Activated effector memory CD4-positive, alpha-beta T cell treated with Interleukin-2 at 50 U/mL for 16 hours (primary cell): Measurements from ENCODE around the gene HGFAC.

ENCODE experiments used
- DNase-seq: peaks from one replicate; pipeline ENCODE4 v3.0.0-alpha.2; 2020

HGFAC gene

DNA sequence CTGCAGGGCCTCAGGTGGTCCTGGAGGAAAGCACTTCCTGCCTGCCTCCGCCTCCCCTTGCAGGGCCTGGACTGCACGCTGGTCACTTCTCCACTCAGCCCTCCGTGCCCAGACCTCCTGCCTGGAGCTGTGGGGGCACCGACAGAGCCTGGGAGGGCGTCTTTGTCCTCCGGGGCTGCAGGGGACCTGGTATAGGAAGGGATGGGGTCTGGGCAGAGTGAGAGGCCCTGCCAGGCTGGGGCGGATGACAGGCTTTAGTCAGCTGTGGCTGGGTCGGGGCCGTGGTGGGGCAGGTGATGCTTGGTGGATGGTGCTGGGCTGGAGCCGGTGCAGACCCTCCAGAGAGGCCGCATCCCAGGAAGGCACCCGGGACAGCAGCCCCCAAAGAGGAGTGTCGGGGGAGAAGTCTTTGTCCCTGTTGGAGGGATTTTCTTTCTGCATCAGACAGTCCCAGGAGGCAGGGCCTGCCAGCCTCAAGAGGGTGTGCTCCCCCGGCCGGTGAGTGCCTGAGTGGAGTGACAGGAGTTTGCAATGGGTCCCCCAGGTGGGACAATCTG is 22.7 kb downstream of the HGFAC start:
- no peak for DNase-seq

DNA sequence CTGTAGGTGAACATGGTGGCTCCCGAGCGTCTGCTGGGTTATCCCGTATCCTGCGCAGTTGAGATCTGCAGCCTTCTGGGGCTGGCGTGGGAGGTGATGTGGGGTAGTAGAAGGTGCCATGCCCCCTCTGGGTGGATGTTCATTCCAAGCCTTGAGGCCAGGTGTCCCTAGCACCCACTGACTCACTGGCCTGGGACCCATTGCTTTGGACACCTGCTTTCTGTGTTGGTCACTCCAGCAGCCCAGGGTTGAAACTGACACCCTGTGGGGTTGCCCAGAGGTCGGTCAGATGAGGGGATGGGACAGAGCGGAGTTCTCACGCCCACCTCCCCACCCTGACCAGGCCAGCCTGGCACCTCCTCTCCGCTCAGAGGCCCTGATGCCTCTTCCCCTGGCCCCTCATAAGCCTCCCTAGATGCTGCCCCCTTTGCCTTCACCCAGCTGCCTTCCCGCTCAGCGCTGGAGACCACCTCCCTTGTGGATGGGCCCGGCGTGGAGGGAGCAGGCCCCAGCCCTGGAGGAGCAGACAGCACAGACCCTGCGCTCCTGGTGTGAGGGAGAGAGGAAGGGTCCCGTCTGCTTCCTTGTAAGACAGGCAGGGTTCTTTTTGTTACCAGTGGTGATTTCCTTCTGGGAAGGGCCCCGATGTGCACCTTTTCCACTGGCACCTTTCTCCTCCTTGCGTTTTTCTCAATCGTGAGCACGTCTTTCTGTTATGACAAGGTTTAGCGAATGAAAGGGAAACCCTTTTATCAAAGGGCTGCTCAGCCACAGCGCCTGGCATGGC is 23.3 kb downstream of the HGFAC start:
- no peak for DNase-seq

DNA sequence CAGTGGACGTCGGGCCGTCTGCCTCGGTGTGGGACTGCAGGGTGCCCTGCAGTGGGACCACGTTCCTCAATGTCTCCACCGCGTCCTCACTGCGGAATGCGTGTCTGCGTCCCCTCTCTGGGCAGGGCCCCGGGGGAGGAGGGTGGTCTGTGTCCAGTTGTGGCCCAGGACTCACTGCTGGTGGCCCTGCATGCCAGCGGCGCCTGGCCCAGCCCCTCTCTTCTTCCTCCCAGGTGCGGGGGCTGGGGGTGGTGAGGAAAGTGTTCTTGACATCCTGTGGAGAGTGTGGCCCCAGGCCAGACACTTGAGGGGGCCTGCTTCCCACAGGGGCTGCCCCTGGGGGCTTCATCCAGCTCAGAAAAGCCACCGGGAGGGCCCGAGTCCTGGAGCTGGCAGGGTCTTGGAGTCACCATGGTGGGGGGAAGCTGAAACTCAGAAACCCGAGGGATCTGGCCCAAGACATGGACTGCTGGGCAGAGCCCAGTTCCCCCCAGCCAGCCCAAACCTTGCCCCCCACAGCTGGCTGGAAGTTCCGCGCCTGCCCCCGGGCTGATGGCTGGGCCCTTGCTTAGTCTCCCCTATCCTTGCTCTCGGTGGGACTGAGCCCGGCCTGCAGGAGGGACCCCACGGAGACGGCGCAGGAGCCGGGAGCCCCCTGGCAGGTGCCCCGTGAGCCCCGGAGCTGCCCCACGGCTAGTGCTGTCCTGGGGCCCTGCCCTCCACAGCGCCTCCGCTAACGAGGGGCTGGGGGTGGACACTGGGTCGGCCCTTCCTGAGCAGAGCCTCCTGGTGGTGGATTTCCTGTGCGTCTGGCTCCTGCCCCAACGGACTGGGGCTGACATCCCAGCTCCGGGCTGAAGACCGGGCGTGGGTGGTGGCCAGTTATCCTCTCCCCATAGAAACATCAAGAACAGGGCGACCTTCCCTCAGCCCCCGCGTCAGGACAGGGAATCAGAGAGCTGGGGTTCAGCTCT is 24.2 kb downstream of the HGFAC start:
- no peak for DNase-seq

- DNase-seq = no peak
Observed at GRCh38 chr4:3466691-3467600, 25.2 kb downstream of the HGFAC start.

DNA sequence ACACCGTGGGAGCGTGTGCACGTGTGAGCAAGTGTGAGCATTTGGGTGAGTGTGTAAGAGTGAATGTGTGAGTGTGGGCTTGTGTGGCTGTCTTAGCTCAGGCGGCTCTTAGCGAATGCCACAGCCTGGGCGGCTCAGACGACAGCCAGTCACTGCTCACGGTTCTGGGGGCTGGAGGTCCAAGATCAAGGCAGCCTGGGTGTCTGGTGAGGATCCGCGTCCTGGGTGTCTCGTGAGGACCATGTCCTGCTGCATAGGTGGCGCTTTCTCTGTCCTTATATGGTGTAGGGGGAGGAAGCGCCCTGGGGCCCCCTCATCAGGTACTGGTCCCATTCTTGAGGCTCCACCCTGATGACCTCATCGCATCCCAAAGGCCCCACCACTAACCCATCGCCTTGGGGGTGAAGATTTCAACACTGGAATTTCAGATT is 25.8 kb downstream of the HGFAC start:
- DNase-seq = no peak

GRCh38 chr4:3468154-3468553 is 26.4 kb downstream of the HGFAC start:
- no peak for DNase-seq

GRCh38 chr4:3468804-3469203 is 27.0 kb downstream of the HGFAC start:
- DNase-seq = no peak

- DNase-seq = no peak
Observed at GRCh38 chr4:3469386-3470243, 27.8 kb downstream of the HGFAC start.

DNA sequence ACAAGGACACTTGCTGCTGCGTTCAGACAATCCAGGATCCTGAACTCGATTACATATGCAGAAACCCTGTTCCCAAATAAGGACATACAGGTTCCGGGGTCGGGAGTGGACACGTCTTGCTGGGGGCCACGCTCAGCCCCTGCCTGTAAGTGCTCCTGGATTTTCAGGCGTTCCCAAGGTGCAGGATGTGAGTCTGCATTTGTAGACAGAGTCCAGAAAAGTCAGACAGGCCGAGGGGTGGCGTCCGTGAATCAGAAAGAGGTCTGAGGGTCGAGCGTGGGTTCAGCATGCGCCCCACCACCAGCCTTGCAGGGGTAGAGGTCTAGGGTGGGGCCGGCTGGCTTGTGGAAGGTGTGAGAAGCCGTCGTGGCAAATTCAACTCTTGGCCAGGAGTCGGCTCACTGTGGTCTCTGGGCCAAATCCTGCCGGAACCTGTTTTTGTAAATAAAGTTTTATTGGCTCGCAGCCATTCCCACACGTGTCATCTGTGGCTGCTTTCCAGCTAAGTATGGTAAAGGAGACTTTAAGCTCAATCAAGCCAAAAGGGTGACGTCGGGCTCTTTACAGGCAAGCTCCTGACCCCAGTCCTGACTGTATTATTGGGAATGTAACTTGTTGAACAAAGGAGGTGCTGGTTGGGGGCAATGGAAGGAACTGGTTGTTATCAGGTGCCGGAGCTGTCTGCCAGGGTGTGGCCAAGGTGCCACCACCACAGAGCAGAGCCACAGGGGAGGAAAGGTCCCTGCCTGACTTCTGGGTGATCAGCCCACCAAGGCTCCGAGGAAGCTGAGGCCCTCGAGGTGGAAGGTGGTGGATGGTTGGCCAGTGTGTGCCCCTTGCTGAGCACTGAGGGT is 28.7 kb downstream of the HGFAC start:
- no peak for DNase-seq

DNA sequence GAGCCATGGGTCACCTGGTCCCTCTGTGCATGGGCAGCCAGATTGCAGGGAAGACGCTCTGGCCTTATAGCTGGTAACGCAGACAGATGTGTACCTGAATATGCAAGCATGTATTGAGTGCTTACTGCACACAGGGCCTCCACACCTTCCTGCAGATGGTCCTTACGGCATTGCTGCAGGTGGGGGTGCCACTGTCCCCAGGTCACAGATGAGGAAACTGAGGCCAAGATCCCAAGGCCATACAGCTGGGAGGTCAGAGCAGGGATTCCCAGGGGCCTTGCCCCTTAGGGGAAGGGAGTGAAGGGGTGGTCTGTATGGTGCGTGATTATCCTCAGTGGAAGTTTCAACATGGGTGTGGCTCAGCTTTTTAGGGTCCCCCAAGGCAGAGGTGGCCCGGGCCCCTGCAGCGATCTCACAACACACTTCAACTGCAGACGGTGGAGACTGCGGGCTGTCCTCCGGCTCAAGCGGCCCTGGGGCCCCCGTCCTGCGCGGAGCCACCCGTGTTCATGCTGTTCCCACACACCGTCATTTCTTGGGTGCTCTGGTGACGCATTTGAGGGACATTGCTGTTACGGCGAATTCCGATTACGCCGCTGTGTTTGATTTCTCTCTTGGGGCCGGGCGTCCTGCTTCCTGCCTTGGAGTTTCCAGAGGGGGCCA is 29.5 kb downstream of the HGFAC start:
- DNase-seq = no peak

GRCh38 chr4:3471886-3472285 is 30.1 kb downstream of the HGFAC start:
- DNase-seq = no peak

- DNase-seq = no peak
Observed at GRCh38 chr4:3472411-3473141, 30.8 kb downstream of the HGFAC start.

DNA sequence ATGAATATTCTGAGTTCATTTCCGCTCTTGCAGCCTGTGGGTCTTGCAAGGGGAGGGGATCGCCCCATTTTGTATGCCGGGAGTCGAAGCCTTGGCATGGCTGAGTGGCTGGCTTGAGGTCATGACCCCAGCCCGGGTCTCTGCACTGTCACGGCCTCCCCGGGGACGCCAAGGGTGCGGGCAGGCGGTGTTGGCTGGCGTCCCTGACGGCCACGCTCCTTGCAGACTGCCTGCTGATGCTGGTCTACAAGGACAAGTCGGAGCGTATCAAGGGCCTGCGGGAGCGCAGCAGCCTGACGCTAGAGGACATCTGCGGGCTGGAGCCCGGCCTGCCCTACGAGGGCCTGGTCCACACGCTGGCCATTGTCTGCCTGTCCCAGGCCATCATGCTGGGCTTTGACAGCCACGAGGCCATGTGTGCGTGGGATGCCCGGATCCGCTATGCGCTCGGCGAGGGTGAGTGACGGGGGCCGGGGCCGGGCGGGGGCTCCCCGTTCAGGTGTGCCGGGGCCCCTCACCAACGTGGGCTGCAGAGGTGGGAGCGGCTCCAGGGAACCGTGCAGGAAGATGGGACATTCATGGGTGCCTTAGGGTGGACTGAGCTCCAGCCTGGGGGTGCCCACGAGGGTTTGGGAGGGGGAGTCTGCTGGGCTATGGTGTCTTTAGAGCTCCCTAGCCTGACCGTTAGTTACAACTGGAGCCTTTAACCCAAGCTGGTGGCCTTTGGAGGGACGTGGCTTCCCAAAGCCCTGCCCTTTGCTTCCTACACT is 31.6 kb downstream of the HGFAC start:
- no peak for DNase-seq

GRCh38 chr4:3473996-3474765 is 32.4 kb downstream of the HGFAC start:
- no peak for DNase-seq

DNA sequence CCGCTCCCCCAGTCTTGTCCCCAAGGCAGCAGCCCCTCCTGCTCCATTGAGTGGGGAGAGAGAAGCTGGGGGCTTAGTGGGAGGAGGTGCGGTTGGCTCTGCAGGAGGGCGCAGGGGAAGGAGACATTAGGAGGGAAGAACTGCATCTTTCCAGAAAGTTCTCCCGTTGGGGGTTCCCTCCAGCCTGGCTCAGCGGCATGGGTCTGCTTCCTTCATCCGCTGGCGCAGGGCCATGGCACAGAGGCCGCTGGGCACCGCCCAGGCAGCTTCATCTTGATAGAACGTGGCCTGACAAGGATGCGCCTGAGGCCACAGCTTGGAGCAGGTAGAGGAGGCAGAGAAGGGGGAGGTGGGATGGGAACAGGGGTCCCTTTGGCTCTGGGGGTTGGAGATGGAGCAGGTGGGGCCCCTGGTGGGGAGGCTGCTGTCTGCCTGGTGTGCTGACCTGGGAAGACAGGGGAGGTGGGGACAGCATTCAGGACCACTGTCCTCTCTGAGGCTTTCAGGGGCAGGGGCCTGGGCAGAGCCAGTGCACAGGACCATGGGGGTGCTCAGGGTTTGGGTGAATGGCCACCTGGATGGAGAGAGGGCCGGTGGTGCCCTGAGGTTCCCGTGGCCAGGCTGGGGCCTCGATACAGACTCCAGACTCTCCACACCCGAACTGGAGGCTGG is 33.4 kb downstream of the HGFAC start:
- DNase-seq = no peak

DNA sequence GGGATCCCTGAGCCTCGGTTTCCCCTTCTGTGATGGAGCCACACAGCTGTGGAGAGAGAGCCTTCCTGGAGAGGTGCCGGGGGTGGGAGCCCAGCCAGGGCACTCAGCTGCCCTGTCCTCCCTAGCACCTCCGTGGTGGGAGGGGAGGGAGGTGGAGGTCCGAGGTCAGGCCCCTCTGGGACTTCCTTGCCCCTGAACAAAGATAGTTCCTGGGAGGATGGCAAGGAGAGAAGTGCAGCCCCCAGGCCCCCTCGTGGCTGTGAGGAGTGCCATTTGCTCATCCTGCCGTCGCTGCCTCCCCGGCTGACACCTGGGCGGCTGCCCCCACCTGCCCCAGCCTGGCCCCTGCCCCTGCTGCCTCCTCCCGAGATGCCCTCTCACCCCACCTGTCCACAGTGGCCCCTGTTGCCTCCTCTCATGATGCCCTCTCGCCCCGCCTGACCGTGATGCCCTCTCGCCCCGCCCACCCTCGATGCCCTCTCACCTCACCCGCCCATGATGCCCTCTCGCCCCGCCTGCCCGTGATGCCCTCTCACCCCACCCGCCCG is 34.0 kb downstream of the HGFAC start:
- no peak for DNase-seq

- no peak for DNase-seq
Observed at GRCh38 chr4:3476341-3476747, 34.6 kb downstream of the HGFAC start.
